C4-2B (cell line): ENCODE data around the gene STAP1.

ENCODE experiments used
- CTCF ChIP-seq: fragments of 450-650 bp; conservative IDR thresholded peaks from 2 replicates; pipeline ENCODE4 v1.5.1; 2017; ENCODE audit warnings: mild to moderate bottlenecking
- ZFX ChIP-seq: fragments of 450-650 bp; IDR thresholded peaks from 2 replicates; pipeline ENCODE4 v1.6.1; 2017

- TF ChIP-seq CTCF (no peak), ZFX (no peak)
These were observed 93.0 kb downstream of the STAP1 start for GRCh38 chr4:67651536-67651935.
